ENCODE results near the gene CDH4. TPM values are rescaled to one million over a fixed set of nuclear protein-coding genes. Genes with fewer than 3 reads are reported as not detected.

CDH4 gene
- total RNA-seq, 1 experiment from 2014 or later, result 5.3 TPM

DNA sequence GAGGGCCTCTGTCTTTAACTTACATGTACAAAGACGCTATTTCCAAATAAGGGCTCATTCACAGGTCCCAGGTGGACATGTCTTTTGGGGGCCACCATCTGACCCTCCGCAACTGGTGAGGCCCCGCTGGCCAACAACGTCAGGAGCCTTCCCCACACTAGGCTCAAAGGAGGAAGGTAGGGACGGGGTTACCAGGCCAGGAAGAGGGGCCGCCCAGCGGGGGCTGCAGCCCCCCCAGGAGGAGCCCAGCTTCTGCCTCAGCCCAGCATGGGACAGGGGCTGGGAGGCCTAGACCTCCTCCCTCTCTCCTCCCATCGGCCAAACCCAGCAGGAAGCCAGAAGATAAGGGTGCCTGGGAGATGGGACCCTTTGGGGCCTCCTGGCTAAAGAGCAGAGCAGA lies 670.9 kb downstream of the CDH4 start (continued):
- TF ChIP-seq ARID4B (CRISPR knock-in tag; IDR thresholded peaks at IDR 0.05; ENCODE audit: borderline replicate concordance), result no peak

DNA sequence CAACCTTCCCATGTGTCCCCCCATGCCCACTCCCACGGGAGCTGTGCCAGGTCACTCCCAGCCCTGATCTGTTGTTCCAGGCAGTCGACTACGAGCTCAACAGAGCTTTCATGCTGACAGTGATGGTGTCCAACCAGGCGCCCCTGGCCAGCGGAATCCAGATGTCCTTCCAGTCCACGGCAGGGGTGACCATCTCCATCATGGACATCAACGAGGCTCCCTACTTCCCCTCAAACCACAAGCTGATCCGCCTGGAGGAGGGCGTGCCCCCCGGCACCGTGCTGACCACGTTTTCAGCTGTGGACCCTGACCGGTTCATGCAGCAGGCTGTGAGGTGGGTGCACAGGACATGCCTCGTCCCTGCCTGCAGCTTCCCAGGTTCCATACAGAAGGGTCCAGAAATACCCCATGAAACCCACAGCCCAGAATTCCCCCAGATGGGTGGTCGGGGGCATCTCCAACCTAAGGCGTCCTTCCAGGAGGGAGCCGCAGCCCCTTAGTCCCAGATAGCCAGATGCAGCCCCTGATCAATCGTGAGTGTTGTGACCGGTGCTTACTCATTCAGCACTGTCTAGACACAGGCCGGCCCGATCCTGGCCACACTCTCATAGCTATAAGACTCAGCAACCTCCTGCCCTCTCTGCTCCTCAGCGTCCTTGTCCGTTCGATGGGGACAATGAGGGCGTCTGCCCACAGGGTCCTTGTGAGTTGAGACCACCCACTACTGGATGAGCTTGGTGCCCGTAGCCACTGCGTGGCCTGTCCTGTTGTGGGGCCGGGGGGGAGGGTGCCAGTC lies 671.5 kb downstream of the CDH4 start:
- Mint-ChIP-seq H3K4me3 (no peak overlapping the region), H3K27ac (no peak overlapping the region), H3K27me3 (ENCODE audit: low read depth) (no peaks in the 10 kb centered on the region; the same call in none of the 2 replicates), H3K36me3 (no peaks in the 10 kb centered on the region), H3K9me3 (peaks cover 2% of the 10 kb centered on the region; the same call in 1 of the 2 replicates), H3K4me1 (no peaks in the 10 kb centered on the region)
- ChIA-PET CTCF (interaction anchor here (1.3 kb wide), 1 partner anchor 36 kb away, joined by 3 read pairs; no protein-coding TSS in a partner anchor), POLR2A (no interaction called here)
- no peak for DNase-seq (ENCODE audit: low spot score)
- TF ChIP-seq ZNF512 (CRISPR knock-in tag; IDR thresholded peaks at IDR 0.05; ENCODE audit: borderline replicate concordance) (no peak), MYBL2 (CRISPR knock-in tag; IDR thresholded peaks at IDR 0.05) (no peak), NFE2L1 (CRISPR knock-in tag; IDR thresholded peaks at IDR 0.05) (no peak), NFYB (CRISPR knock-in tag; conservative IDR thresholded peaks at IDR 0.05; ENCODE audit: low read depth) (no peak), CBFB (CRISPR knock-in tag; IDR thresholded peaks at IDR 0.05; ENCODE audit: low read depth) (no peak), ESRRA (CRISPR knock-in tag; IDR thresholded peaks at IDR 0.05; ENCODE audit: borderline replicate concordance) (no peak)
- TF ChIP-seq, protein P1, sequence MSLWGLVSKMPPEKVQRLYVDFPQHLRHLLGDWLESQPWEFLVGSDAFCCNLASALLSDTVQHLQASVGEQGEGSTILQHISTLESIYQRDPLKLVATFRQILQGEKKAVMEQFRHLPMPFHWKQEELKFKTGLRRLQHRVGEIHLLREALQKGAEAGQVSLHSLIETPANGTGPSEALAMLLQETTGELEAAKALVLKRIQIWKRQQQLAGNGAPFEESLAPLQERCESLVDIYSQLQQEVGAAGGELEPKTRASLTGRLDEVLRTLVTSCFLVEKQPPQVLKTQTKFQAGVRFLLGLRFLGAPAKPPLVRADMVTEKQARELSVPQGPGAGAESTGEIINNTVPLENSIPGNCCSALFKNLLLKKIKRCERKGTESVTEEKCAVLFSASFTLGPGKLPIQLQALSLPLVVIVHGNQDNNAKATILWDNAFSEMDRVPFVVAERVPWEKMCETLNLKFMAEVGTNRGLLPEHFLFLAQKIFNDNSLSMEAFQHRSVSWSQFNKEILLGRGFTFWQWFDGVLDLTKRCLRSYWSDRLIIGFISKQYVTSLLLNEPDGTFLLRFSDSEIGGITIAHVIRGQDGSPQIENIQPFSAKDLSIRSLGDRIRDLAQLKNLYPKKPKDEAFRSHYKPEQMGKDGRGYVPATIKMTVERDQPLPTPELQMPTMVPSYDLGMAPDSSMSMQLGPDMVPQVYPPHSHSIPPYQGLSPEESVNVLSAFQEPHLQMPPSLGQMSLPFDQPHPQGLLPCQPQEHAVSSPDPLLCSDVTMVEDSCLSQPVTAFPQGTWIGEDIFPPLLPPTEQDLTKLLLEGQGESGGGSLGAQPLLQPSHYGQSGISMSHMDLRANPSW (CRISPR knock-in tag; conservative IDR thresholded peaks at IDR 0.05; ENCODE audit: low read depth), result no peak
- ATAC-seq, result no peak

DNA sequence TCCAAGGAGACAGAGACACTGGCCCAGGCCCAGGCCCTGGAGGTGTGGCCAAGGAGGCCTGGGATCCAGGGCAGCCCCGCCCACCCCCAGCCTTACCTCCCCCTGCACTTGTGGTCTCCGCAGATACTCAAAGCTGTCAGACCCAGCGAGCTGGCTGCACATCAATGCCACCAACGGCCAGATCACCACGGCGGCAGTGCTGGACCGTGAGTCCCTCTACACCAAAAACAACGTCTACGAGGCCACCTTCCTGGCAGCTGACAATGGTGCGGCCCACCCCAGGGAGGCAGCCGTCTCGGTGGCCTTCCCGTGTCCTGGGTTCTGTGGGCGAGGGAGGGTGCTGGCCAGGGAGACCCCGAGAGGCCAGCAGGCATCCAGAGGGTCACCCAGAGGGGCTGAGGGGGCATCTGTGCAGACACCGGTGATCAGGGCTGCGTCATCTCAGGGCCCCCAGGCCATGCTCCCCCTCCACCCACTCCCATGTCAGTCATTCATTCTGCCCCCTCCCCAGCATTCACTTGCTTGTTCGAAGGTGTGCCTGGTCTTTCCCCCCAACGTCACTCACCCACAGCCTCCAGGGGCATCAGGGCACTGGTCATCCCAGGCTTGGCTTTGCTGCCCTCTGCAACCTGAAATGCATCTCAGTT lies 672.3 kb downstream of the CDH4 start:
- H3K4me1 Mint-ChIP-seq, result no peaks in the 10 kb centered on the region
- CTCF ChIA-PET, result interaction anchor here (0.6 to 1.3 kb wide), 2 partner anchors 29 to 37 kb away, joined by 3 to 4 read pairs; no protein-coding TSS in a partner anchor
- no peaks in the 10 kb centered on the region for H3K36me3 Mint-ChIP-seq
- H3K27me3 Mint-ChIP-seq (ENCODE audit: low read depth), result no peaks in the 10 kb centered on the region; the same call in 1 of the 2 replicates
- no peak overlapping the region for H3K27ac Mint-ChIP-seq
- DNase-seq (ENCODE audit: low spot score), result no peak
- no peak for ATAC-seq
- no peak overlapping the region for H3K4me3 Mint-ChIP-seq
- POLR2A ChIA-PET, result no interaction called here
- peaks cover 4% of the 10 kb centered on the region; the same call in 1 of the 2 replicates for H3K9me3 Mint-ChIP-seq
- TF ChIP-seq CREM (CRISPR knock-in tag; IDR thresholded peaks at IDR 0.05), result no peak
- no peak for TF ChIP-seq ATF6 (CRISPR knock-in tag; IDR thresholded peaks at IDR 0.05)
- TF ChIP-seq ATF1 (CRISPR knock-in tag; IDR thresholded peaks at IDR 0.05), result no peak
- TF ChIP-seq FOXK1 (CRISPR knock-in tag; IDR thresholded peaks at IDR 0.05), result no peak
- TF ChIP-seq EMX1 (CRISPR knock-in tag; IDR thresholded peaks at IDR 0.05), result no peak
- TF ChIP-seq TEAD4 (CRISPR knock-in tag; IDR thresholded peaks at IDR 0.05), result no peak
- no peak for TF ChIP-seq TEAD1 (CRISPR knock-in tag; IDR thresholded peaks at IDR 0.05)
- TF ChIP-seq ZNF671 (CRISPR knock-in tag; IDR thresholded peaks at IDR 0.05), result no peak
- TF ChIP-seq, protein P1 (CRISPR knock-in tag; conservative IDR thresholded peaks at IDR 0.05; ENCODE audit: low read depth), result no peak
